Liver (tissue), 10 donors: ENCODE data around the gene GATA1. TPM values are rescaled to one million over a fixed set of nuclear protein-coding genes. Genes with fewer than 3 reads are reported as not detected.

ENCODE experiments used
- DNase-seq: peaks from one replicate; pipeline ENCODE4 v3.0.0-alpha.2; 2017; ENCODE audit warnings: low spot score
- H3K27ac ChIP-seq, 2 donors: one replicate each; pipeline ENCODE4 v1.7.0; 2013; ENCODE audit warnings: inconsistent platforms in 2 of 2, low read length in 2 of 2, control low read depth in 1 of 2, low read depth in 1 of 2, mild to moderate bottlenecking in 1 of 2
- H3K27me3 ChIP-seq, 4 donors: one replicate each; pipeline versions ENCODE4 v1.6.1 to v1.7.0; 2013; ENCODE audit warnings: low read length in 3 of 4, inconsistent platforms in 1 of 4, mild to moderate bottlenecking in 1 of 4, moderate library complexity in 1 of 4; ENCODE audit not compliant: control insufficient read depth in 4 of 4, insufficient read depth in 4 of 4
- H3K36me3 ChIP-seq, 4 donors: one replicate each; pipeline versions ENCODE4 v1.6.1 to v1.7.0; 2013; ENCODE audit warnings: low read length in 3 of 4, mild to moderate bottlenecking in 3 of 4, low read depth in 1 of 4, moderate library complexity in 1 of 4; ENCODE audit not compliant: control insufficient read depth in 4 of 4, insufficient read depth in 3 of 4
- H3K4me1 ChIP-seq, 4 donors: one replicate each; pipeline versions ENCODE4 v1.6.1 to v1.7.0; 2013; ENCODE audit warnings: low read length in 3 of 4, mild to moderate bottlenecking in 3 of 4, moderate library complexity in 1 of 4; ENCODE audit not compliant: control insufficient read depth in 4 of 4, insufficient read depth in 4 of 4
- H3K4me3 ChIP-seq, 3 donors: one replicate each; pipeline versions ENCODE4 v1.6.1 to v1.7.0; 2013; ENCODE audit warnings: low read length in 3 of 3, control low read depth in 1 of 3, low read depth in 1 of 3, mild to moderate bottlenecking in 1 of 3
- H3K9ac ChIP-seq, 2 donors: one replicate each; pipeline ENCODE4 v1.7.0; 2013; ENCODE audit warnings: low read length in 2 of 2, mild to moderate bottlenecking in 2 of 2, moderate library complexity in 2 of 2, control low read depth in 1 of 2, low read depth in 1 of 2
- H3K9me3 ChIP-seq, 4 donors: one replicate each; pipeline versions ENCODE4 v1.6.1 to v1.7.0; 2013; ENCODE audit warnings: low read length in 3 of 4; ENCODE audit not compliant: control insufficient read depth in 4 of 4
- CTCF ChIP-seq: fragments of 150-350 bp; IDR thresholded peaks from 2 replicates; pipeline ENCODE4 v1.5.1; 2017; ENCODE audit warnings: improper control_type of control experiment, low read depth, low read length; ENCODE audit not compliant: missing input control
- HNF4A ChIP-seq, 2 donors: conservative IDR thresholded peaks; 2 replicates each; pipeline ENCODE4 v1.6.1; 2016; ENCODE audit warnings: antibody characterized with exemption in 2 of 2, mild to moderate bottlenecking in 2 of 2
- MAX ChIP-seq: IDR thresholded peaks from 2 replicates; pipeline ENCODE4 v1.6.1; 2016; ENCODE audit warnings: antibody characterized with exemption
- RAD21 ChIP-seq, 2 donors: IDR thresholded peaks; 2 replicates each; pipeline ENCODE4 v1.6.1; 2016; ENCODE audit warnings: antibody characterized with exemption in 2 of 2, mild to moderate bottlenecking in 2 of 2
- WGBS: extraction: QIAGEN DNeasy Blood & Tissue Kit; methylation state at CpG from one replicate; pipeline ENCODE4 v1.1.7; 2013; 5-methylcytosine and 5-hydroxymethylcytosine counted together
- polyA plus RNA-seq, 2 donors: library from polyadenylated mRNA; stranded (reverse) in 1 of 2; unstranded in 1 of 2; fragments of 200-250 nt in 1 of 2; fragments of >200 nt in 1 of 2; fragmentation: Nextera tagmentation in 1 of 2; extraction: Ambion mirVana in 1 of 2; gene quantifications; one replicate each; pipeline versions ENCODE4 v1.2.1 to v1.2.3, GENCODE V29; 2013 to 2015
- small RNA-seq: library from RNA; depleted of rRNA; stranded (forward); fragments of <200 nt; gene quantifications from one replicate; pipeline ENCODE3, GENCODE V24; 2014
- total RNA-seq, 2 donors: library from RNA; depleted of rRNA; stranded (reverse); fragments of >200 nt; gene quantifications; one replicate each; pipeline ENCODE4 v1.2.3, GENCODE V29; 2014
- donor health status: healthy.
- donor health status: healthy.
- donor health status: healthy.
- donor health status: healthy.
- donor health status: healthy.

GATA1 gene
- total and polyA plus RNA-seq, 4 donors, result 0.05 to 39.9 TPM; not detected in 2

GRCh38 chrX:48839686-48840085, 53.3 kb downstream of the GATA1 start:
- no peaks in the 10 kb centered on the region for H3K36me3 ChIP-seq
- no peaks in the 10 kb centered on the region for H3K9me3 ChIP-seq
- no peak overlapping the region for H3K27ac ChIP-seq
- TF ChIP-seq CTCF (no peak), RAD21 (IDR thresholded peaks at IDR 0.05) (no peak), HNF4A (conservative IDR thresholded peaks at IDR 0.05) (no peak), MAX (no peak)
- no peaks in the 10 kb centered on the region for H3K27me3 ChIP-seq
- H3K9ac ChIP-seq, result no peak overlapping the region
- no peak overlapping the region for H3K4me3 ChIP-seq
- no peaks in the 10 kb centered on the region for H3K4me1 ChIP-seq
- 84% methylated on average over 10 of the region's 10 CpGs for WGBS
- DNase-seq, result no peak

Small RNA genes lying within 50 kb of the gene (small RNA-seq; reads per million reads assigned to genes)
- gene RNU6-29P, result not detected

Other genes starting within 250 kb of the GATA1 start
- 1 to 10 TPM; 3.2 to 3.5 TPM for gene TBC1D25, start 246.9 kb upstream of the GATA1 start, total RNA-seq
- 1 to 10 TPM; 2.6 to 5.8 TPM for gene TBC1D25, start 246.9 kb upstream of the GATA1 start, polyA plus RNA-seq
- gene RBM3, start 212.1 kb upstream of the GATA1 start, total RNA-seq, result 10 to 100 TPM; 81.0 to 87.3 TPM
- 10 to 100 TPM; 28.6 to 43.2 TPM for gene RBM3, start 212.1 kb upstream of the GATA1 start, polyA plus RNA-seq
- gene WDR13, start 189.1 kb upstream of the GATA1 start, total RNA-seq, result 10 to 100 TPM; 25.4 to 39.8 TPM
- gene WDR13, start 189.1 kb upstream of the GATA1 start, polyA plus RNA-seq, result 10 to 100 TPM; 37.2 to 73.7 TPM
- 1 to 10 TPM; 5.1 to 5.6 TPM for gene WAS, start 102.8 kb upstream of the GATA1 start, total RNA-seq
- 1 to 10 TPM; 1.0 to 3.1 TPM for gene WAS, start 102.8 kb upstream of the GATA1 start, polyA plus RNA-seq
- 1 to 10 TPM; 4.0 to 5.8 TPM for gene SUV39H1, start 89.9 kb upstream of the GATA1 start, total RNA-seq
- gene SUV39H1, start 89.9 kb upstream of the GATA1 start, polyA plus RNA-seq, result 1 to 10 TPM; 3.2 to 3.5 TPM
- gene GLOD5, start 24.8 kb upstream of the GATA1 start, total RNA-seq, result under 1 TPM in 1 of 2 donors, not detected in 1; 0.67 TPM
- 1 to 10 TPM; 2.1 to 3.4 TPM for gene GLOD5, start 24.8 kb upstream of the GATA1 start, polyA plus RNA-seq
- 10 to 100 TPM; 48.1 to 80.5 TPM for gene HDAC6, start 15.5 kb downstream of the GATA1 start, total RNA-seq
- 10 to 100 TPM; 54.4 to 59.2 TPM for gene HDAC6, start 15.5 kb downstream of the GATA1 start, polyA plus RNA-seq
- not detected for gene ERAS, start 39.9 kb downstream of the GATA1 start, total RNA-seq
- gene ERAS, start 39.9 kb downstream of the GATA1 start, polyA plus RNA-seq, result not detected
- gene PCSK1N, start 49.0 kb downstream of the GATA1 start, total RNA-seq, result 1 to 10 TPM in 1 of 2 donors, under 1 TPM in 1; 0.08 to 5.4 TPM
- gene PCSK1N, start 49.0 kb downstream of the GATA1 start, polyA plus RNA-seq, result 1 to 10 TPM in 1 of 2 donors, under 1 TPM in 1; 0.05 to 1.8 TPM
- 10 to 100 TPM; 22.8 to 25.9 TPM for gene TIMM17B, start 111.2 kb downstream of the GATA1 start, total RNA-seq
- gene TIMM17B, start 111.2 kb downstream of the GATA1 start, polyA plus RNA-seq, result 10 to 100 TPM; 34.2 to 53.1 TPM
- 10 to 100 TPM; 22.0 to 34.6 TPM for gene PQBP1, start 111.3 kb downstream of the GATA1 start, total RNA-seq
- 10 to 100 TPM; 40.0 to 44.3 TPM for gene PQBP1, start 111.3 kb downstream of the GATA1 start, polyA plus RNA-seq
- gene SLC35A2, start 125.1 kb downstream of the GATA1 start, total RNA-seq, result 10 to 100 TPM; 10.0 to 15.5 TPM
- 10 to 100 TPM; 13.3 to 26.9 TPM for gene SLC35A2, start 125.1 kb downstream of the GATA1 start, polyA plus RNA-seq
- gene PIM2, start 132.4 kb downstream of the GATA1 start, total RNA-seq, result 10 to 100 TPM in 1 of 2 donors, 1 to 10 TPM in 1; 5.8 to 28.3 TPM
- gene PIM2, start 132.4 kb downstream of the GATA1 start, polyA plus RNA-seq, result 1 to 10 TPM; 4.5 to 8.1 TPM
- gene OTUD5, start 171.0 kb downstream of the GATA1 start, total RNA-seq, result 10 to 100 TPM; 17.0 to 29.3 TPM
- gene OTUD5, start 171.0 kb downstream of the GATA1 start, polyA plus RNA-seq, result 10 to 100 TPM in 1 of 2 donors, 1 to 10 TPM in 1; 9.3 to 18.8 TPM
- 1 to 10 TPM in 1 of 2 donors, under 1 TPM in 1; 0.28 to 1.1 TPM for gene KCND1, start 185.3 kb downstream of the GATA1 start, total RNA-seq
- under 1 TPM; 0.17 to 0.28 TPM for gene KCND1, start 185.3 kb downstream of the GATA1 start, polyA plus RNA-seq
- gene GRIPAP1, start 215.7 kb downstream of the GATA1 start, total RNA-seq, result 10 to 100 TPM; 14.1 to 21.3 TPM
- gene GRIPAP1, start 215.7 kb downstream of the GATA1 start, polyA plus RNA-seq, result 10 to 100 TPM; 15.4 to 17.3 TPM